GM12874 (cell line): Measurements from ENCODE around the gene TCL1A.

Source experiments
- TF ChIP-seq, protein P1 (sequence below): IDR thresholded peaks from 2 replicates; pipeline ENCODE4 v1.5.1; 2011; ENCODE audit warnings: low read depth, mild to moderate bottlenecking, control low read depth, low read length, moderate library complexity; ENCODE audit not compliant: insufficient read depth

The TCL1A gene

DNA sequence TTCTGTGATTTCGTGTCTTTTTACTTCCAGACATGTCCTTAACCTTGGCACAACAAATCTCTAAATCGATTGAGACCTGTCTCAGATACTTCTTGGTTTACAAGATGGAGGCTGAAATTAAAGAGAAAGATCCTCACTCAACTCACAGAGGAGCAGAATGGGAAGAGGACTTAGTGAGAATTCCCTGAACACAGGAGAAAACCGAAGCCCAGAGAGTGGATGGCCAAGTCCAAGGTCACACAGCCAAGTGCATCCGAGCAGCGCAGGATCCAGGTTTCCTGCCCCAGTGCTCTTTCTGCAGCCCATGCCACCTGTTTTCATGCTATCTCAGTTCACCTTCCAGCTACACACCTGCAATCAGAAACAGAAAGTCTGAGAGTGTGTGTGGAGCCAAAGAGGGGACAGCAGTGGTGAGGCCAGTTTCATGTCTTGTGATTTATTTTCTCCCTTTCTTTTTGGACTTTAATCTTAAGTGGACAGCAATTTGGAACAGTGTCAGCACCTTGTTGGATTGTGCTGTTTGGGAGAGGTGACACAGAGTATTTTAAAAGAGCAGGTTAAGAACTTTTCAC, 50.6 kb downstream of the TCL1A start:
- TF ChIP-seq, protein P1, sequence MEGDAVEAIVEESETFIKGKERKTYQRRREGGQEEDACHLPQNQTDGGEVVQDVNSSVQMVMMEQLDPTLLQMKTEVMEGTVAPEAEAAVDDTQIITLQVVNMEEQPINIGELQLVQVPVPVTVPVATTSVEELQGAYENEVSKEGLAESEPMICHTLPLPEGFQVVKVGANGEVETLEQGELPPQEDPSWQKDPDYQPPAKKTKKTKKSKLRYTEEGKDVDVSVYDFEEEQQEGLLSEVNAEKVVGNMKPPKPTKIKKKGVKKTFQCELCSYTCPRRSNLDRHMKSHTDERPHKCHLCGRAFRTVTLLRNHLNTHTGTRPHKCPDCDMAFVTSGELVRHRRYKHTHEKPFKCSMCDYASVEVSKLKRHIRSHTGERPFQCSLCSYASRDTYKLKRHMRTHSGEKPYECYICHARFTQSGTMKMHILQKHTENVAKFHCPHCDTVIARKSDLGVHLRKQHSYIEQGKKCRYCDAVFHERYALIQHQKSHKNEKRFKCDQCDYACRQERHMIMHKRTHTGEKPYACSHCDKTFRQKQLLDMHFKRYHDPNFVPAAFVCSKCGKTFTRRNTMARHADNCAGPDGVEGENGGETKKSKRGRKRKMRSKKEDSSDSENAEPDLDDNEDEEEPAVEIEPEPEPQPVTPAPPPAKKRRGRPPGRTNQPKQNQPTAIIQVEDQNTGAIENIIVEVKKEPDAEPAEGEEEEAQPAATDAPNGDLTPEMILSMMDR, result no peak

DNA sequence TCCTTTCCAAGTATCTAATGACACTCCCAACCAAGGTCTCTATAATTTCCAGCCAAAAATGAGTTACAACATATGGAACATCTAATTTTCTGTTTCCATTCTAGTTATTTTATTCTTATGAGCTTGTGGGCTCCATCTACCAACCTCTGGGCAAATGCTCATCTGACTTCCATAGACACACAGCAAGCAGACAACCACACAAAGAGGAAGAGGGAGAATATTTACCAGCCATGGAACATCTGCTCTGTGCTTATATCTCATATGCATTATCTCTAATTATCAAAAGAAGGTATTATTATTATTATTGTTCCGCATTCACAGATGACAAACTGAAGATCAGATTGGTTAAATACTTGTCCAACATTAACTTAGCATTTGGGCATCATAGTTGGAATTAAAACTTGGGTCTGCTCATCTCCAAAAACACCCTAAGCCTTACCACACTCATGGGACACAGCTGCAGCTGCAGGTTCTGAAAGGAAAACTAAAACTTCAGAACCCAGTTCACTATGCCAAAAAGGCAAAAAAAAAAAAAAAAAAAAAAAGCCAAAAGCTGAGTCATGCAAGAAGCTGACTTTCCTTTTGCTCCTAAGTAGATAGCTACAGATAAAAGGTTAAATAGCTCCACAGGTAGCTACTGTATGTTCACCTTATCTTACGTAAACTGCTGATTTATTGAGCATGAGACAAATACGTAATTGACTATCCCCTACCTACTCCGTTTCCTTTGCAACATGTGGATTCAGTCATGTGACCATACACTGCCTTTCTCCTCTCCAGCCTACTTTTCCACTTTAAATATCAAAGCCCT, 51.3 kb downstream of the TCL1A start:
- TF ChIP-seq, protein P1, result no peak

DNA sequence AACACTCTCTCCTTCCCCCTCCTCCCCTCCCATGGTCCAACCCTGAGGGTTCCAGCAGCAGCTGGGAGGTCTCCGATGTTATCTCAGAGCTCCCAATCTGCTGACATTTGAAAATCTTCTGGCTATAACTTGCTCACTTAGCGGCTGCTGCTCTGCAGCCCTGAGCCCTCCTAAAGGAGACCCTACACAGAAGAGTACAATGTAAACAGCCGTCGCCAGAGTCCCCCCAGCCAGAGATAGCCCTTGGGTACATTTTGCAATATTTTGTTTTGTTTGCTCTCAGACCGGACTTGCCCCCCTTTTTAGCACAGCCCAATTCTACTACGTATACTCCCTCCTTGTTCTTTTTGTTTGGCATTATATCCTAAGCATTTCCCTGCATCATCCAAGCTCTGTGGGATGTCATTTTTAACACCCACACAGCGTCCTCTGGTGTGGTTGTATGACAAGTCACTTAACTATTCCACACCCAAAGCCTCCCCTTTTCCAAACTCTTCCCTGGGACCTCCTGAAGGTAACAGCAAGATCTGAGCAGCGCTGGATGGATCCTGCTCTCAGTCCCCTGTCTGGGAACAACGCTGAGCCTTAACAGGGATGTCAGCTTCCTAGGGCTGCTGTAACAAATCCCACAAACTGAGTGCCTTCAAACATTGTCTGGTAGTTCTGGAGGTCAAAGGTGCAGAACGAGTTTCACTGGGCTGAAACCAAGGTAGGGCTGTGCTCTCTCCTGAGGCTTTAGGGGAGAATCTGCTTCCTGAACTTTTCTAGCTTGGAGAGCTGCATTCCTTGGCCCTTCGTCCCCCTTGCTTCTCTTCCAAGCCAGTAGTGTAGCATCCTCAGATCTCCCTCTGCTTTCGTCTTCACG, 53.0 kb downstream of the TCL1A start:
- TF ChIP-seq, protein P1, result no peak

DNA sequence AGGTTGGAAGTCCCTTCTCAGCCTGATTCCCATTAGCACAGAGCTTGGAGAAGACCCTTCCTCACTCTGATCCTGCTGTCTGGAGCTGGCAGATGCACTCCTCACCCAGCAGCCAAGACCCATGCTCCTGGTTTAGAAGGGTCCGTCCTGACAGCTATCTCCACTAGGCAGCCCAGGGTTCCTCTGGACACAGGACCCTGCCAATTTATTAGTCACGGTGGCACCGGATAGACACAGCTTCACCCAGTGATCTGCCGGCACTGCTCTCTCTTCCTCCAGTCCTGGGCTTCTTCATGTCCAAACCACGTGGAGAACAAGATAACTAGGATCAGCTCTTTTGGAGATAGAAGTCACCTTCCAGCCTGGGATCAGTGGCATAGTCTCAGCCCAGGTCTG, 53.9 kb downstream of the TCL1A start:
- TF ChIP-seq, protein P1, result no peak
